HG03575 (cell line): ENCODE results near the gene DHH.
A peak's percentile ranks its signal among the peaks of the same experiment; 100 is the strongest.

Experiments used
- ATAC-seq: cut with Tn5 transposase; IDR thresholded peaks from one replicate; pipeline ENCODE4 v1.9.1; 2021; ENCODE audit not compliant: unreplicated experiment, insufficient number of reproducible peaks, low FRiP score; ENCODE audit errors: extremely low read depth

DHH gene

GRCh38 chr12:49110464-49111155, 16.0 kb upstream of the DHH start, which contains the start of gene LMBR1L:
LMBR1L (minus strand) TSS chr12:49110847; CDS start chr12:49110555, 292 bp downstream.
- peak; percentile 86 for ATAC-seq

DNA sequence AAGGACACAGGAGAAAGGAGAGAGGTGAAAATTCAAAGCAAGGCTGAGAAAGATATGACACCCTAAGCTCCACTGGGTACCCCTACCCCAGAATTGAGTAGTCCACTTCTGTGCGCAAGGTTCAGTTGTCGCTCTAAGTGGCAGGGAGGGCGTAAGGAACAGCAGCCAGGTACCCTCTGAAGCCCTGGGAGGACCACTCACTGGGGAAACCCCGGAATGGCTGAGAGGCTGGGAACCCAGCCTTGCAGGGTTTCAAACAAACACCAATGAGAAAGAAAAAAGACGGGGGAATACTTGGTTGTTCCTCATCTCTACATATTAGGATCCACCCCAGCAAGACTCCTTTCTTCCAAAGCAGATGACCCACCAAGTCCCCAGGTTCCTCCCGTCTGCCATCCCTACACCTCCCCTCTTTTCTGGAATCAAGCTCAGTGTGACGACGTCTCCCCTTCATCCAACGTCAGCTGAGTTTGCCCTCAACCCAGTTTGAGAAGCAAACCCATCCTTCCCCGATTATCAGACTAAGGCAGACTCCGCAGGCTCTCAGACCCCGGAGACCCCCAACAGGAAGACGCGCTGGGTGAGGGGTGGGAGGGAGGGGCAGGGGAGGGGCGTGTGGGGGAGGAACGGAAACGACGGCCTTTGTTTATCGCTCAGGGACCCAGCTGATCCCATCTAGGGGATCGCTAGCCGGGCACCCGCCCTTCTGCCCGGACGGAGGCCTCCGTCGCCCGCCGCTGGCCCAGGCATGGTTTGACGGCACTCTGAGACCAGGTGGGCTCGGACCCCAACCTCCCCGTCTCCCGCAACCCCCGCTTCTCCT, 15.3 kb upstream of the DHH start:
- ATAC-seq = no peak

GRCh38 chr12:49108958-49109404, 14.4 kb upstream of the DHH start:
- no peak for ATAC-seq

DNA sequence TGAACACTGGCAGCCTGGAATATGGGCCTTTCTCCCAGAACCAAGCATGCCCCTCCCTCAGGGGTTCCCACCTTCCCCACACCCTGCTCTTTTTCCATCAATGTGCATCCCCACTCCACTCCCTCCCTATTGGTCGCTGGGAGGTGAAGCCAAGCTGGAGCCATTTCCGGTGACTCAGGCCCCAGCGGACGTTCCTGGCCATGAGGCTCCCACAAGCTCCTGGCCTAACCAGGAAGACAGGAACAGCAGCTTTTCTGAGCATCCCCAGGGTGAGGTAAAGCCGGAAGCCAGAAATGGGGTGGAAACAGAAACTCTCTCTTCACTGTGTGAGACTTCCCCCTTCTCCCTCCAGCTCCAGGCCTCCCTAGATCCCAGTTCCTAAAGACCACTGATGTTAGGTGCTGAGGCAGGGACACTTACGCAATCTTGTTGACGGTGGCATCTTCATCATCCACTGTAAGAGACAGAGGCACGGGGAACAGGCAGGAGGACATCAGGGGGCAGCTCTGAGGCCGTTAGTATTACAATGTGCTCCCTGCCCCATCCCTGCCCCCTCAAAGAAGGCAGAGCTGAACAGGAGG, 11.0 kb upstream of the DHH start:
- no peak for ATAC-seq

DNA sequence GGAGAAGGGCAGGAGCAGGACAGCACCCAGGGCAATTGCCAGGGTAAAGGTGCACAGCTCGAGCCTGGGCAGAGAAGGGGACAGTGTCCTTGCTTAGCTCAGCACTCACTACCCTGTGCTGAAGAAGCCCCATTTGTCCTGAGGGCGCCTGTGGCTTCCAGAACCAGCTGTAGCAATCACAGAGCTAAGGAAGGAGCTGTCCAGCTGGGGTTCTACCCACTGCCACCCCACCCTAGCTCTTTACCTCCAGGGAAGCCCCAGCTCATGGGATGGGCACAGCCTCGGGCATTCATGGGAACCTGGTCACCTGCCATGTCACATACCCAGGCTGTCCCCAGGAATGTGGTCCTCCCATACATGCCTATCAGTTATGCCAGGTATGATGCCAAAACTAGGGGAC, 10.2 kb upstream of the DHH start:
- ATAC-seq = no peak

DNA sequence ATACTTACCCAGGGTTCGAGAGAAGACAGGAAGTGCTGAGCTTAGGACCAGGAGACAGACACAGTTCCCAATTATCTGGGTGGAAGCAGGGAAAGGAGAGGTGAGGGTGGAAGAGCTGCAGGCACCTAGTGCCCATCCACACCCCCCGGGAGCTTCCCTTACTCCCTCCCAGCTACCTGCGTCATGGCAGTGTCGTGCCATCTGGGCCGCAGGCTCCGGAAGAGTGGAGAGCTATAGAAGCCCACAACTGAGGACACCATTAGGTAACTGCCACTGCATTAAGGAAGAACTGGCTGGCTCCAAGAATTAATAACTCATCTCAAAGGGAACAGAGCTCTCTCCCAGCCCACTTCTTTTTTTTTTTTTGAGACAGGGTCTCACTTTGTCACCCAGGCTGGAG, 5.8 kb upstream of the DHH start:
- no peak for ATAC-seq

- no peak for ATAC-seq
Observed at GRCh38 chr12:49098703-49099102, 4.1 kb upstream of the DHH start.

DNA sequence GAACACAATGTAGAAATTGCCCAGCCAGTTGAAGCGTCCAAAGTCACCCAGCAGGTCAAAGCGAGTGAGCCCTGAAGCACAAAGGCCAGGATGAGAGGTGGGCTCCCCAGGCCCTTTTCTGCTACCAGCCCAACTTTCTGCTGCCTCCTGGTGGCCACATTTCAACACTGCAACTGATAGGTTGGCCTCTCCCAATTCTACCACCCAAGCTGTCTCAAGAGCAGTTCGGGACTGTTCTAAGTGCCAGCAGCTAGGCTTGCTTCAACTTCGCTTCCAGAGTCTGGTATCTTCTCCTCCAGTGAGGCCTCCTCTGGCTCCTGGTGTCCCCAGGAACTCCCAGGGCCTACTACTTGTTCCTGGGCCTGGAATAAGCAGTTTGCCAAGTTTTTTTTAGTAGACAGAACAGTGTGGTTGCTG, 3.4 kb upstream of the DHH start:
- ATAC-seq = no peak

DNA sequence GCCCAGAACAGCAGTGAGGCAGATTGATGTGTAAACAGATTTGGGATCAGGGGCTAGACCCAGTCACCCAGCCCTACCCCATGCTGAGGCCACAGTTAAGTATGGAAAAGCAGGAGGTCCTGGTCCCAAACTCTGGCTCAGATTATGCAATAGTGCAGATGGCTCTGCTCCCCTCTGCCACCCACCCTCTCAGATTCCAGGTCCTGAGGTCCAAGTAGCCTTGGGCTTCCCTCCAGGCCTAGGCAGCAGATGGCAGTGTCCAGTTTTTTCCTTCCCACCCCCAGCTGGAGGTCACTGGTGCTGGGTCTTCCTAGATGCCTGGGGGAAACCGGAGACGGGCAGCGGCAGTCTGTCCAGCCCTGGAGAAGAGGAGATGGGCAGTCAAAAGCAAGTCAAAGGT, 2.8 kb upstream of the DHH start:
- no peak for ATAC-seq

- no peak for ATAC-seq
Observed at GRCh38 chr12:49094975-49095365, 369 bp upstream of the DHH start.

DNA sequence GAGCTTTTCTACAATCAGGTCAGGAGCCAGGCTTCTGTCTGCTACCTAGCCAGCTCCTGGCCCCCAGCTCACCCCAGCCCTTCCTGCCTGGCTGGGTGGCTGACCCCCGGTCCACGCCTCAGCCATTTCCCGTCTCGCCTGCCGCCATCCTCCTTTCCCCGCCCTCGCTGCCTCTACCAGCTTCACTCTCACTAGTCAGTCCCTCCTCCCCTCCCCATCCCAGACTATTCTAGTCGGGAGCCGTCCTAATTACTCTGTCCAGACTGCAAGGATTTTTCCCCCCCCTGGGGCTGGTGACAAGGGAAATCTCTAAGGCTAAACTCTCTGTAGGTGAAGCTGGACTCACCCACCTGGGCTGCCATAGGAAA, 825 bp downstream of the DHH start:
- no peak for ATAC-seq

GRCh38 chr12:49092816-49093406, 1.7 kb downstream of the DHH start:
- no peak for ATAC-seq

DNA sequence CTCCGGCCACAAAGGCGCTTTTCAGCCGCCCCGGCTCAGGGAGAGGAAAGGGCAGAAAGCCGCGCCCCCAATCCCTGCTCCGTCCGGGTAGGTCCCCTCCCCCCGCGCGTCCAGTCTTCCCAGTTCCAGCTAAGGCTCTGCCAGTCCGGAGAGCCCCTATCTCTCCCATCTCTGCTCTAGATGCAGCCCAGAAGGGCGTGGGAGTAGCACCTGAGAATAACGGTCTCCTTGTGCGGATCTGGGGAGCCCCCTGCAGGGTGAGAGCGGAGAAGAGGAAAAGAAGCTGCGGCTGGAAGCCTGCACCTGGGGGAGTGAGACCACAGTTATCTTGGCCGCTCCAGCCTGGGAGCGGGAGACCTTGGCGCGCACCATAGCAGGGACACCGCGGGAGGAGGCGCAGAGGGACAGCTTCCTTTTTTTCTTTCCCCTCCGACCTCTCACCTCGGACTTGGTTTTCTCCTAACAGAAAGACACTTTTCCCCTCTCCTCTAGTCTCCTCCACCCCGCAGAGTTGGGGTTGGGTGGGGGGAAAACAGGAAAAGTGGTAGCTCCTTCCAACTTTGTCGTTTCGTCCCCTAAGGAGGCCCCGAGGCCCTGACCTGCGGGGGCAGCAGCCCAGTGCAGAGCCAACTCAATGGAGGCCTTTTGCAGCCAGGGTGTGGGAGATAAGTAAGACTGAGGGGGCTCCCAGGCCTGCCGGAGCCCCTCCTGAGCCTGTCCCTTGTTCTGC, 2.4 kb downstream of the DHH start:
- ATAC-seq = no peak

DNA sequence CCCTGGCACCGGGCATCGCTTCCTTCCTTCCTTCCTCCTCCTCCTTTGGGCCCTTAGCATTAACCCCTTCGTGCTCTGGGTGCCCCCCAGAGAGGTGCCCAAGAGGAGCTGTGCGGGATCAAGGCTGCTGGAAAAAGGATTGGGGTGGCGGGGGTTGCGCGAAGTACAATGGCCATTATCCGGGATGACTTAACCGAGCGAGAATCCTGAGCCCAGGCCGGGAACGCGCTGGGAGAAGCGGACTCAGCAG, 2.8 kb downstream of the DHH start:
- ATAC-seq = no peak

DNA sequence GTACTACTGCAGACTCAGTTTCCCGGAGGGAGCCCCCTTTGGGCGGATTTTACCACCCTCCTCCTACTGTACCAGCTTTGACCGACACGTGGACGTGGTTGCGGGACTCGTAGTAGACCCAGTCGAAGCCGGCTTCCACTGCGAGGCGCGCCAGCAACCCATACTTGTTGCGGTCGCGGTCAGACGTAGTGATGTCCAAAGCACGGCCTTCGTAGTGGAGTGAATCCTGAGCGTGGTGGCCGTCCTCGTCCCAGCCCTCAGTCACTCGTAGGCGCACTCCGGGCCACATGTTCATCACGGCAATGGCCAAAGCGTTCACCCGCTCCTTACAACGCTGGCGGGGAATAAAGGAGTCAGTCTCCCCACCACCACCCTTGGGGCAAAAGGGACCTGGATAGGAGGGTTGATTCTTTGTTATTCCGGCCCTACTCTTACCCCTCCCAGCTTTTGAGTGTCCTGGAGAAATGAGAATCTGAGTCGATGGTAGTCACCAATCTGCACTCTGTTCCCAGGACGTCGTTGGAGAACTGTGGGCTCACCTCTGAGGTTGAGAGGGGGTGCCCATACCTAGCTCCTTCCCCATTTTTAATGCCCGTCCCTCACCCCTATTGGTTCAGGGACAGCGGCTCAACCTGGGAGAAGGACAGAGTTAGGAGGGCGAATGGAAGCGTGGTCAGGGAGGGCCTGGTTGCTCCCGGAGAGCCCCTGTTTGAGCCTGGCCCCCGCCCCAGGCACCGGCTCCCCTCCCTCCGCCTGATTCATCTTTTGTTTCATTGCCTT, 3.4 kb downstream of the DHH start:
- ATAC-seq = no peak

- ATAC-seq = no peak
Observed at GRCh38 chr12:49089821-49090773, 4.5 kb downstream of the DHH start.

DNA sequence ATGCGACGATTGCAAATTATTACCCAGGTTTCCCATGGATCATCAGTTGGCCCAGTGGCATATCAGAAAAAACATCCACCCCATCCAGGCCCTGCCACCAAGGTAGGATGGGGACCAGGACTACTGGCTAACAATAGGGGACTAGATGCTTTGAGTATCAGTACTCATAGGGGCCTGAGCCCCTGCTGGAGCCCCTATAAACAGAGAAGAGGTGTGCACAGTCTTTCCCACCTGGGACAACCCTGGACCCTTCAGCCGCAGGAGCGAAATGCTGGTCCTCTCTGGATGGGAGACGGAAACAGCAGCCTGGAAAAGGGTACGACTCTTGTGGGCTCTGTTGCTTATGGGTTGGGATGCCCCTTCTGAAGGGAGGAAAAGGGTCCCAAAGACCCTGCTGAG, 5.7 kb downstream of the DHH start:
- ATAC-seq = no peak
